Heart left ventricle (tissue), 16 donors: Measurements from ENCODE around the gene FHOD1. TPM values are rescaled to one million over a fixed set of nuclear protein-coding genes. Genes with fewer than 3 reads are reported as not detected.

ENCODE experiments used
- ATAC-seq, 4 donors: fragments of 200-7000 bp; cut with Tn5 transposase; one replicate each; pipeline ENCODE4 v1.9.1; 2020 to 2022; ENCODE audit warnings: moderate library complexity in 4 of 4, mild to moderate bottlenecking in 3 of 4, moderate number of reproducible peaks in 1 of 4
- DNase-seq, 5 donors: peaks; one replicate each; pipeline ENCODE4 v3.0.0-alpha.2; 2020
- H3K27ac ChIP-seq, 12 donors: fragments of 200-600 bp; sonication (generic) in 4 of 12; one replicate each; pipeline versions ENCODE4 v1.5.0 to v1.8.0; 2016 to 2022; ENCODE audit warnings: mild to moderate bottlenecking in 2 of 12
- H3K27me3 ChIP-seq, 9 donors: fragments of 200-600 bp; sonication (generic) in 2 of 9; one replicate each; pipeline versions ENCODE4 v1.5.1 to v1.8.0; 2016 to 2022; ENCODE audit warnings: mild to moderate bottlenecking in 3 of 9
- H3K36me3 ChIP-seq, 9 donors: fragments of 200-600 bp; sonication (generic) in 2 of 9; one replicate each; pipeline versions ENCODE4 v1.5.0 to v1.8.0; 2018 to 2022; ENCODE audit warnings: mild to moderate bottlenecking in 2 of 9
- H3K4me1 ChIP-seq, 12 donors: fragments of 200-600 bp; sonication (generic) in 4 of 12; one replicate each; pipeline versions ENCODE4 v1.5.0 to v1.8.0; 2016 to 2022; ENCODE audit warnings: mild to moderate bottlenecking in 3 of 12
- H3K4me3 ChIP-seq, 12 donors: fragments of 200-600 bp; sonication (generic) in 4 of 12; one replicate each; pipeline versions ENCODE4 v1.5.0 to v1.8.0; 2017 to 2022; ENCODE audit warnings: mild to moderate bottlenecking in 9 of 12, moderate library complexity in 4 of 12
- H3K9me3 ChIP-seq, 12 donors: fragments of 200-600 bp; sonication (generic) in 4 of 12; one replicate each; pipeline versions ENCODE4 v1.5.0 to v1.8.0; 2016 to 2022; ENCODE audit warnings: mild to moderate bottlenecking in 1 of 12
- POLR2A ChIP-seq, 2 donors: fragments of 450-650 bp; IDR thresholded peaks; one replicate each; pipeline ENCODE4 v1.6.1; 2017; ENCODE audit warnings: antibody characterized with exemption in 2 of 2, mild to moderate bottlenecking in 2 of 2, moderate library complexity in 2 of 2
- WGBS, 4 donors: extraction: QIAGEN DNeasy Blood & Tissue Kit in 2 of 4; methylation state at CpG; one replicate each; pipeline versions ENCODE4 v1.1.5 to v1.1.7; 2013 to 2018; 5-methylcytosine and 5-hydroxymethylcytosine counted together
- intact Hi-C, 10 donors: fragments of 100-400 bp; cut with DNase I; formaldehyde crosslinking; loops; one replicate each; pipeline versions ENCODE4 v1.11.1 to v1.14.2; 2022
- polyA plus RNA-seq, 2 donors: library from polyadenylated mRNA; stranded (reverse); fragments of 200-250 nt; gene quantifications; one replicate each; pipeline ENCODE4 v1.2.3, GENCODE V29; 2013
- total RNA-seq, 9 donors: library from RNA; depleted of rRNA in 2 of 9; stranded (reverse); fragments of >200 nt in 2 of 9; fragmentation: NEBNext Ultra II Directional in 3 of 9; extraction: Animal tissue kit (Norgen Biotek cat#: 25700) in 3 of 9; gene quantifications; one replicate each; pipeline versions ENCODE4 v1.1.0 to v1.2.4, GENCODE V29; 2016 to 2023
- TF ChIP-seq, protein P1 (sequence below), 12 donors: fragments of 200-600 bp; sonication (generic) in 4 of 12; IDR thresholded peaks; one replicate each; pipeline versions ENCODE4 v1.5.0 to v1.8.0; 2018 to 2022; ENCODE audit warnings: antibody characterized with exemption in 12 of 12, mild to moderate bottlenecking in 5 of 12
- donor health status: ischemic (EF 13 %, LVEDD 7.1; RV severe dilation, severe dysfunction).
- donor health status: healthy with polysubstance abuse.
- donor health status: DM: no; HTN: yes; CAD: no.
- donor health status: DM: no; HTN: no; CAD: no.
- donor health status: ischemic (EF 25% LVEDD 6.9; RV normal size, moderate dysfunction).
- donor health status: ischemic (EF 25% LVEDD 5.7; RV mildly dilated, moderate dysfunction).
- donor health status: healthy.
- donor health status: DM: yes; HTN: yes; CAD: no.
- donor health status: ischemic (EF 35%, LVEDD 5.7; RV mildly dilated, moderate dysfunction).
- donor health status: nonischemic (EF 11% LVEDD 7.7; RV severe dilation, severe dysfunction).
- donor health status: DM: yes; HTN: yes; CAD: no.
- donor health status: PGD.
- donor health status: ischemic (EF 29% LVEDD 5.4; RV normal size, mild dysfunction).
- donor health status: nonischemic (EF 23%, LVEDD 6.1; RV moderate dilation, normal function).

FHOD1 gene
- total and polyA plus RNA-seq, 11 donors: 9.6 to 30.3 (median 18.0) TPM

DNA sequence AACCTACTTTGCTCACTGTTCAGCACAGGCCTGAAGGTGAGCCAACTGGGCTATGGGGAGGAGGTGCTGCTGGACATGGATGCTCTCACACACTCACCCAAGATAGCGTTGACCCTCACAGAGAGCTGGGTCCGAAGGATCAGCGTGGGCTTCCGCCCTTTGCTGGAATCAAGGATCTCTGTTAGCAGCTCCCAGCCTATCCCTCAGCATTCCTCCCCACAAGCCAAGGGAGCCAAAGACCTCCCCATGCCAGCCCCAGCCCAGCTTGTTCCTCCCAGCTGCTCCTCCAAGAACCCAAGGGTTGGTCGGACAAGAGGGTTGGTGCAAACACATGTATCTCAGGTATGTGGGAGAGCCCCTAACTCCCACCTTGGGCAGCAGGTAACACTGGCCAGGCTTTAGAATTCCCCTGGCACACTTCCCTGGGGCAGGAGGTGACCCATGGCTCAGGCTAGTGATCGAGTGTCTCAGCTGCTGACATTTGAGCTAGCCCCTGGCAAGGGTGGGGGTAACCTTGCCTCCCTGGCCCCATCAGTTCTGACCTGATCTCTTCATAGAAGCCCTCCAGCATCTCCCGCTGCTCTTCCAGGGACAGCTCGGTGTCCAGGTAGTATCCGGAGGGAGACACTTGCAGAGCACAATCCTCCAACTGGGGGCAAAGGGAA is 8.3 kb downstream of the FHOD1 start:
- no peak for ATAC-seq
- 88 to 93% (median 92%) methylated on average over 8 to 9 of the region's 9 CpGs for WGBS, 4 donors
- intact Hi-C loops: loop anchor here in 1 of 10 donors (10.0 kb wide), 1 partner anchor 786 kb away; the partner anchor contains the start of genes DDX28 and DUS2

DNA sequence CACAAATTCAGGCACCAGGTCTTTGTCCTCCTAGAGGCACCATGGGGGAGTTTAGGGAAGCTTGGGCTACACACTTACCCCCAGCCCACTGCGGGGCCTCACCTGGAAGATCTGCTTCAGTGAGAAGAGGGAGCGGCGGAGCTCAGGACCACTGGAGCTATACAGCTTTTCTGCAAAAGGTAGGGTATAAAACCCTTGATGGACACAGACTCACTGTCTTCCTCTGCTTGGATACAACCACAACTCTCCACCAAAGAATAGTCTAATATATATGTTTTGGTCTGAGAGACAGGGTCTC is 9.1 kb downstream of the FHOD1 start:
- Histone ChIP-seq H3K4me1 (peaks cover 20 to 37% (median 32%) of the 10 kb centered on the region in 12 donors), H3K9me3 (no peaks in the 10 kb centered on the region), H3K36me3 (peaks cover 0 to 72% (median 65%) of the 10 kb centered on the region in 9 donors), H3K27me3 (no peaks in the 10 kb centered on the region), H3K27ac (no peak overlapping the region), H3K4me3 (no peak overlapping the region)
- no peak for ATAC-seq
- intact Hi-C loops: loop anchor here in 1 of 10 donors (10.0 kb wide), 1 partner anchor 787 kb away; the partner anchor contains the start of genes DDX28 and DUS2
- TF ChIP-seq POLR2A (IDR thresholded peaks at IDR 0.05): no peak
- TF ChIP-seq, protein P1, sequence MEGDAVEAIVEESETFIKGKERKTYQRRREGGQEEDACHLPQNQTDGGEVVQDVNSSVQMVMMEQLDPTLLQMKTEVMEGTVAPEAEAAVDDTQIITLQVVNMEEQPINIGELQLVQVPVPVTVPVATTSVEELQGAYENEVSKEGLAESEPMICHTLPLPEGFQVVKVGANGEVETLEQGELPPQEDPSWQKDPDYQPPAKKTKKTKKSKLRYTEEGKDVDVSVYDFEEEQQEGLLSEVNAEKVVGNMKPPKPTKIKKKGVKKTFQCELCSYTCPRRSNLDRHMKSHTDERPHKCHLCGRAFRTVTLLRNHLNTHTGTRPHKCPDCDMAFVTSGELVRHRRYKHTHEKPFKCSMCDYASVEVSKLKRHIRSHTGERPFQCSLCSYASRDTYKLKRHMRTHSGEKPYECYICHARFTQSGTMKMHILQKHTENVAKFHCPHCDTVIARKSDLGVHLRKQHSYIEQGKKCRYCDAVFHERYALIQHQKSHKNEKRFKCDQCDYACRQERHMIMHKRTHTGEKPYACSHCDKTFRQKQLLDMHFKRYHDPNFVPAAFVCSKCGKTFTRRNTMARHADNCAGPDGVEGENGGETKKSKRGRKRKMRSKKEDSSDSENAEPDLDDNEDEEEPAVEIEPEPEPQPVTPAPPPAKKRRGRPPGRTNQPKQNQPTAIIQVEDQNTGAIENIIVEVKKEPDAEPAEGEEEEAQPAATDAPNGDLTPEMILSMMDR (IDR thresholded peaks at IDR 0.05): no peak
- WGBS, 4 donors: 87 to 97% (median 94%) methylated on average over 3 of the region's 3 CpGs
- peak in 1 of 5 donors; percentile 41 for DNase-seq

More for the DNA sequence above, 8.3 kb downstream of the FHOD1 start:
- Histone ChIP-seq H3K4me1 (peaks cover 25 to 44% (median 39%) of the 10 kb centered on the region in 12 donors), H3K9me3 (no peaks in the 10 kb centered on the region), H3K27ac (no peak overlapping the region), H3K4me3 (no peak overlapping the region), H3K36me3 (peaks cover 0 to 64% (median 58%) of the 10 kb centered on the region in 9 donors), H3K27me3 (no peaks in the 10 kb centered on the region)
- TF ChIP-seq, protein P1 (IDR thresholded peaks at IDR 0.05): no peak
- no peak for TF ChIP-seq POLR2A (IDR thresholded peaks at IDR 0.05)
- peak in 1 of 5 donors; percentile 15 for DNase-seq

DNA sequence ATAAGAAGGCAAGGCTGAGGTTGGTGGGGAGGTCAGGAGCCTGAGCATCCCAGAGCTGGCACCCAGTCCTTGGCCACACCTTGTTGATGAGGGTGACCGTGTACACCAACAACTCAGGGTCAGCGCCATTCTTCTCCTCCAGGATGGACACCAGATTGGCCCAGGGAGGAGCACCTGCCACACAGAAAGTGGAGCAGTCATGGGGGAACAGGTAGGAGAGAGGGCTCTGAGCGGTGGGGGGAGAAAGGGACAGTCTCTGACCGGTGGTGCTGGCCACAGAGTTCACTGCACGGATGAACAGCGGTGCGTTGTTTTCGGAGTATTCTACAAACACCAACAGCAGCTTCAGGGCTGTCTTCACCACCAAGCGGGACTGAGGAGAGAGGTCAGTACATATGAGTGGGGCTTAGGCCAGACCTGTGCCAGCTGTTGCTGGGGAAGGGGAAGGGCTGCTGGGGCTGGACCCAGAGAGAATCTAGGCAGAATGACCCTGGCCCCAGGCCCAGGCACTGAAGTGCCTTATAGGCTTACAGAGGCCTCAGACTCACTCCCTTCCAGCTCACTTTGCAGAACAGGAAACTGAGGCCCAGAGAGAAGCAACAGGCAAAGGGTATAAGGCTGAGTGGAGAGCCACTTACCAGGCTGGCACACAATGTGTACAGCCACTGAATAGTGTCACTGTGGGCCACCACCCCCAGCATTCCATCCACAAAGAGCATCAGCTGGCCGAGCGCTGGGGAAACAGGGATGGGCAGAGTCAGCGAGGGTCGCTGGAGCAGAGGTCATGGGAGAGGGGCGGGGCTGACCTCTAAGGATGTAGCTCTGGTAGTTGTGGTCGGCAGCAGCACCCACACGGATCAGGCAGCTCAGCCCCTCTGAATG is 9.6 kb downstream of the FHOD1 start:
- no peak overlapping the region for H3K4me3 ChIP-seq
- WGBS, 4 donors: 76 to 93% (median 84%) methylated on average over 13 to 16 of the region's 16 CpGs
- TF ChIP-seq, protein P1 (IDR thresholded peaks at IDR 0.05): no peak
- TF ChIP-seq POLR2A (IDR thresholded peaks at IDR 0.05): no peak
- ATAC-seq (no peak), DNase-seq (peak in 3 of 5 donors; percentile 18 to 54 (median 27))
- intact Hi-C loops: loop anchor here in 1 of 10 donors (10.0 kb wide), 1 partner anchor 787 kb away; the partner anchor contains the start of genes DDX28 and DUS2
- H3K4me1 ChIP-seq: peaks cover 17 to 31% (median 26%) of the 10 kb centered on the region in 12 donors
- H3K27ac ChIP-seq: no peak overlapping the region
- no peaks in the 10 kb centered on the region for H3K27me3 ChIP-seq
- H3K36me3 ChIP-seq: peaks cover 0 to 77% (median 71%) of the 10 kb centered on the region in 9 donors
- H3K9me3 ChIP-seq: no peaks in the 10 kb centered on the region
